PC-3 (cell line): ENCODE measurements around the gene IFI27L1. TPM values are rescaled to one million over a fixed set of nuclear protein-coding genes. Genes with fewer than 3 reads are reported as not detected.
A peak's percentile ranks its signal among the peaks of the same experiment; 100 is the strongest.

Source experiments
- ATAC-seq: fragments of 200-7000 bp; cut with Tn5 transposase; 2 replicates; pipeline ENCODE4 v1.9.1; 2020; ENCODE audit warnings: mild to moderate bottlenecking, moderate library complexity
- BruUV-seq: library from RNA; stranded (reverse); fragments of 400-500 nt; replicated peaks from 2 replicates; lab custom pipeline; 2021; lab: Mats Ljungman, UMichigan
- CTCF ChIA-PET: fragments of 300-600 bp; sonication (Branson Sonifier 250); formaldehyde crosslinking; loops from one replicate; lab custom pipeline; 2022; ENCODE audit warnings: antibody characterized with exemption; lab: Charles Lee
- POLR2A ChIA-PET: fragments of 300-600 bp; sonication (Branson Sonifier 250); formaldehyde crosslinking; loops from one replicate; lab custom pipeline; 2022; ENCODE audit warnings: antibody characterized with exemption; ENCODE audit not compliant: unreplicated experiment; lab: Charles Lee
- DNase-seq: peaks from one replicate; pipeline ENCODE4 v3.0.0-alpha.2; 2015
- H2AFZ ChIP-seq: fragments of 300-600 bp; sonication (generic); 2 replicates; pipeline ENCODE4 v1.6.0; 2016; ENCODE audit warnings: antibody characterized with exemption, low read length
- H3F3A ChIP-seq: fragments of 300-600 bp; sonication (generic); one replicate; pipeline ENCODE4 v1.6.0; 2017; ENCODE audit warnings: antibody characterized with exemption, low read length, control low read depth, mild to moderate bottlenecking; ENCODE audit not compliant: unreplicated experiment
- H3K27ac ChIP-seq: fragments of 300-600 bp; sonication (generic); 2 replicates; pipeline ENCODE4 v1.5.1; 2016; ENCODE audit warnings: mild to moderate bottlenecking, low read length
- H3K27me3 ChIP-seq: fragments of 300-600 bp; sonication (generic); 2 replicates; pipeline ENCODE4 v1.6.1; 2016; ENCODE audit warnings: low read length, mixed read lengths
- H3K36me3 ChIP-seq: fragments of 300-600 bp; sonication (generic); 2 replicates; pipeline ENCODE4 v1.6.1; 2016; ENCODE audit warnings: low read depth, mixed run types, low read length, mixed read lengths
- H3K4me1 ChIP-seq: fragments of 300-600 bp; sonication (generic); 2 replicates; pipeline ENCODE4 v1.5.1; 2016; ENCODE audit warnings: low read length; ENCODE audit not compliant: insufficient read depth
- H3K4me2 ChIP-seq: fragments of 300-600 bp; sonication (generic); 2 replicates; pipeline ENCODE4 v1.6.0; 2016; ENCODE audit warnings: low read length
- H3K4me3 ChIP-seq: fragments of 300-600 bp; sonication (generic); 2 replicates; pipeline ENCODE4 v1.5.1; 2016; ENCODE audit warnings: mild to moderate bottlenecking, low read length, mixed read lengths
- H3K79me2 ChIP-seq: fragments of 300-600 bp; sonication (generic); 2 replicates; pipeline ENCODE4 v1.6.1; 2017; ENCODE audit warnings: low read length, mixed read lengths
- H3K9ac ChIP-seq: fragments of 300-600 bp; sonication (generic); 2 replicates; pipeline ENCODE4 v1.6.0; 2016; ENCODE audit warnings: mild to moderate bottlenecking, low read length
- H3K9me2 ChIP-seq: fragments of 300-600 bp; sonication (generic); replicated peaks from 2 replicates; pipeline ENCODE4 v1.6.1; 2016; ENCODE audit warnings: mixed run types, low read length, mixed read lengths
- H3K9me3 ChIP-seq: fragments of 300-600 bp; sonication (generic); 2 replicates; pipeline ENCODE4 v1.6.1; 2016; ENCODE audit warnings: low read length, mixed read lengths
- H4K20me1 ChIP-seq: fragments of 300-600 bp; sonication (generic); 2 replicates; pipeline ENCODE4 v1.6.1; 2016; ENCODE audit warnings: low read length, mixed read lengths
- CTCF ChIP-seq: fragments of 300-600 bp; sonication (generic); conservative IDR thresholded peaks from 2 replicates; pipeline ENCODE4 v1.5.1; 2017; ENCODE audit warnings: antibody characterized with exemption, low read depth, mild to moderate bottlenecking, low read length
- EZH2 ChIP-seq: fragments of 300-600 bp; sonication (generic); IDR thresholded peaks from one replicate; pipeline ENCODE4 v1.6.1; 2017; ENCODE audit warnings: antibody characterized with exemption, mild to moderate bottlenecking, low read length; ENCODE audit not compliant: unreplicated experiment
- EZH2phosphoT487 ChIP-seq: fragments of 300-600 bp; sonication (generic); IDR thresholded peaks from 2 replicates; pipeline ENCODE4 v1.6.1; 2018; ENCODE audit warnings: mild to moderate bottlenecking, antibody characterized with exemption, low read length, borderline replicate concordance
- intact Hi-C: fragments of 100-400 bp; cut with micrococcal nuclease; formaldehyde crosslinking; loops from 2 replicates; pipeline ENCODE4 v1.9.0; 2023
- total RNA-seq: library from RNA; depleted of rRNA; stranded (reverse); fragments of >200 nt; gene quantifications from 2 replicates; pipeline ENCODE4 v1.2.3, GENCODE V29; 2014

Gene IFI27L1
- total RNA-seq, 1 experiment from 2014 or later = 16.9 TPM

DNA sequence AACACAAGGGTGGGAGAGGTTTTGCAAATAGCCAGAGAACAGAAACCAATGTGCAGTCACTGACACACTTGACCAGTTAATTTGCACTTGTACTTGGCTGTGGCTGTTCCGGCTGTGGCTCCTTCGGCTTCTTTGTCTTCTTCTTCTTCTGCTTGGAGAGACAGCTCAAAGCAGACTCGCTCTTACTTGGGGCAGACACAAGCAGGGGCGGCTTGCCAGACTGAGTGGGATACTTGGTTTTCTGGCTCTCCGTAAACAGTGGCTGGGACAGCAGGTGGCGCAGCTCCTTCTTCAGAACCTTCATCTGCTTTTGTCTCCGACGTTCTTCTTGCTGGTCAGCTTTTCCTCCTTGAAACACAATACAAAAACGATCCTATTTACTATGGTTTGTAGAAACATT lies 30.0 kb upstream of the IFI27L1 start:
- Histone ChIP-seq H4K20me1 (peaks cover 4% of the 10 kb centered on the region; the same call in 1 of the 2 replicates), H3K36me3 (peaks cover 63% of the 10 kb centered on the region), H3K27ac (no peak overlapping the region), H3K4me1 (no peaks in the 10 kb centered on the region), H3K9me2 (no peaks in the 10 kb centered on the region), H3K9me3 (no peaks in the 10 kb centered on the region), H3F3A (no peaks in the 10 kb centered on the region), H2AFZ (no peak overlapping the region), H3K9ac (no peak overlapping the region), H3K4me3 (no peak overlapping the region), H3K27me3 (no peaks in the 10 kb centered on the region), H3K4me2 (no peak overlapping the region), H3K79me2 (no peaks in the 10 kb centered on the region)
- ATAC-seq = no peak
- intact Hi-C loops = loop anchor here (1.0 kb wide), 1 partner anchor 85 kb away; no protein-coding TSS in a partner anchor
- CTCF ChIA-PET = interaction anchor here (0.6 to 2.0 kb wide), 2 partner anchors 30 to 86 kb away, joined by 11 to 13 read pairs; partner anchors contain the start of genes DDX24 and IFI27L1
- peak; percentile 21 for DNase-seq
- no TSS peak for BruUV-seq
- TF ChIP-seq EZH2phosphoT487 (no peak), CTCF (peak; percentile 53), EZH2 (no peak)
- POLR2A ChIA-PET = no interaction called here

- CTCF ChIA-PET = interaction anchor here (2.0 kb wide), 1 partner anchor 85 kb away, joined by 13 read pairs; no protein-coding TSS in a partner anchor
- intact Hi-C loops = loop anchor here (1.0 kb wide), 1 partner anchor 85 kb away; no protein-coding TSS in a partner anchor
These were observed 29.3 kb upstream of the IFI27L1 start for GRCh38 chr14:94051779-94052178.

More at GRCh38 chr14:94051779-94052178, 29.3 kb upstream of the IFI27L1 start:
- Histone ChIP-seq H4K20me1 (peaks cover 4% of the 10 kb centered on the region; the same call in 1 of the 2 replicates), H3K27ac (no peak overlapping the region), H2AFZ (no peak overlapping the region), H3F3A (no peaks in the 10 kb centered on the region), H3K4me2 (no peak overlapping the region), H3K79me2 (no peaks in the 10 kb centered on the region), H3K36me3 (peaks cover 64% of the 10 kb centered on the region), H3K9me2 (no peaks in the 10 kb centered on the region), H3K4me3 (no peak overlapping the region), H3K27me3 (no peaks in the 10 kb centered on the region), H3K9me3 (no peaks in the 10 kb centered on the region), H3K9ac (no peak overlapping the region), H3K4me1 (no peaks in the 10 kb centered on the region)
- no TSS peak for BruUV-seq
- no peak for TF ChIP-seq EZH2
- no peak for TF ChIP-seq CTCF
- no peak for TF ChIP-seq EZH2phosphoT487
- DNase-seq (no peak), ATAC-seq (no peak)
- POLR2A ChIA-PET = no interaction called here
